Measurements from ENCODE around the gene DNAJC6.

The DNAJC6 gene

DNA sequence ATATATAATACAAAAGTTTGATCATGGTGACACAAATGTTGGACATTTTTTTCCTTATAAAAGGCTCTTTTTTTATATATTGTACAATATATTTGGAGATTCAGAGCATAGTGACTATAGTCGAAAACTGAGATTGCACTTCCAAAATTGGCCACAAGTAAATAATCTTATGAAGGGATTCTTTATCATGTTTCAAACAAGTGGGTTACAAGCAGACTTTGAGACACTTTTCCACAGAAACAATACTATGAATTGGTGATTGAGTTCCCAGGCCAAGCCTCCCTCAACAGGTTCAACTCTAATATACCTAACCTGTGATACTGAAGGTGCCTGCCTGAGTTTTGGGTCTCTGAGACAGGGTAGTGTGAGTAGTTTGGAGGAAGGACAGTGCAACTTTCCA, 124.9 kb downstream of the DNAJC6 start:
- in situ Hi-C loops (cut with MboI; ENCODE audit: low sequenced_read_pairs, unreplicated experiment): no loop called here
- TF ChIP-seq, protein P1, sequence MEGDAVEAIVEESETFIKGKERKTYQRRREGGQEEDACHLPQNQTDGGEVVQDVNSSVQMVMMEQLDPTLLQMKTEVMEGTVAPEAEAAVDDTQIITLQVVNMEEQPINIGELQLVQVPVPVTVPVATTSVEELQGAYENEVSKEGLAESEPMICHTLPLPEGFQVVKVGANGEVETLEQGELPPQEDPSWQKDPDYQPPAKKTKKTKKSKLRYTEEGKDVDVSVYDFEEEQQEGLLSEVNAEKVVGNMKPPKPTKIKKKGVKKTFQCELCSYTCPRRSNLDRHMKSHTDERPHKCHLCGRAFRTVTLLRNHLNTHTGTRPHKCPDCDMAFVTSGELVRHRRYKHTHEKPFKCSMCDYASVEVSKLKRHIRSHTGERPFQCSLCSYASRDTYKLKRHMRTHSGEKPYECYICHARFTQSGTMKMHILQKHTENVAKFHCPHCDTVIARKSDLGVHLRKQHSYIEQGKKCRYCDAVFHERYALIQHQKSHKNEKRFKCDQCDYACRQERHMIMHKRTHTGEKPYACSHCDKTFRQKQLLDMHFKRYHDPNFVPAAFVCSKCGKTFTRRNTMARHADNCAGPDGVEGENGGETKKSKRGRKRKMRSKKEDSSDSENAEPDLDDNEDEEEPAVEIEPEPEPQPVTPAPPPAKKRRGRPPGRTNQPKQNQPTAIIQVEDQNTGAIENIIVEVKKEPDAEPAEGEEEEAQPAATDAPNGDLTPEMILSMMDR (IDR thresholded peaks at IDR 0.05; ENCODE audit: borderline replicate concordance, control extremely low read depth, extremely low read depth, insufficient read depth, missing control alignments): no peak
- no peak for DNase-seq (ENCODE audit: low spot score)

GRCh38 chr1:65434760-65435159, 125.4 kb downstream of the DNAJC6 start:
- in situ Hi-C loops (cut with MboI; ENCODE audit: low sequenced_read_pairs, unreplicated experiment): no loop called here
- TF ChIP-seq, protein P1 (IDR thresholded peaks at IDR 0.05; ENCODE audit: borderline replicate concordance, control extremely low read depth, extremely low read depth, insufficient read depth, missing control alignments): no peak
- DNase-seq (ENCODE audit: low spot score): no peak

GRCh38 chr1:65435987-65436386, 126.6 kb downstream of the DNAJC6 start:
- TF ChIP-seq, protein P1 (IDR thresholded peaks at IDR 0.05; ENCODE audit: borderline replicate concordance, control extremely low read depth, extremely low read depth, insufficient read depth, missing control alignments): no peak
- no peak for DNase-seq (ENCODE audit: low spot score)
- in situ Hi-C loops (cut with MboI; ENCODE audit: low sequenced_read_pairs, unreplicated experiment): no loop called here

DNA sequence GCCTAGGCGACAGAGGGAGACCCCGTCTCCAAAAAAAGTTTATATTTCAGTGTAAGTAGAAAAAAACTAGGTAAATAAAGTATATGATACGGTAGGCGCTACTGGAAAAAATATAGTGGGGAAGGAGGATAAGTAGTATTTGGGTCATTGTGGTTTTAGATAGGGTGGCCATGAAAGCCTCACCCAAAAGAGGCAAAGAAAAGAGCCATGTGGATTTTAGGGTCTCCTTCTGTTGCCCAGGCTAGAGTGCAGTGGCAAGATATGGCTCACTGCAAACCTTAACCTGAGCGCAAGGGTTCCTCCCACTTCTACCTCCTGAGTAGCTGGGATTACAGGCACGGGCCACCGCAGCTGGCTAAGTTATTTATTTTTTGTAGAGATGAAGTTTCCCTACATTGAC, 128.3 kb downstream of the DNAJC6 start:
- in situ Hi-C loops (cut with MboI; ENCODE audit: low sequenced_read_pairs, unreplicated experiment): no loop called here
- TF ChIP-seq, protein P1 (IDR thresholded peaks at IDR 0.05; ENCODE audit: borderline replicate concordance, control extremely low read depth, extremely low read depth, insufficient read depth, missing control alignments): no peak
- DNase-seq (ENCODE audit: low spot score): no peak

DNA sequence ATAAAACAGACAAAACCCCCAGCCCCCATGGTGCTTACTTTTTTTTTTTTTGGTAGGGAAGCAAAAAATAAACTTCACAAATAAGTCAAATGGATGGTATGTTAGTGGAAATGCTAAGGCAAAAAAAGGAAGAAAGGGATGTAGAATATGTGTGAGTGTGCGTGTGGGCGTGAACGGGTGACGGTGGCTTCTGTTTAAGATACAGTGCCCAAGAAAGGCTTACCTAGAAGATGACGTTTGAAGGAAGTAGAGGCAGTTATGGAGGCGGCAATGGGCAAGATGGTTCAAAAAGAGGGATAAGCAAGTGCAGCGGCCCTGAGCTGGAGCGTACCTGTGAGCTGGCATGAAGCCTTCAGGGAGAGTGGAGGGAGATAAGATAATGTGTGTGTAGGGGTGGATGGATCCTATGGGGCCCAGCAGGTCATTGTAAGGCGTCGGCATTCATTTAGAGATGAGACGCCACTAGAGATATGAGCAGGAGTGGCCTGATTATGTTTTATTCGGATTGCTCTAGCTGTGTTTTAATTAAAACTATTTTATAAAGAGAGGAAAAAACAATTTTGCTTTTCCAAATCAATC, 131.1 kb downstream of the DNAJC6 start:
- in situ Hi-C loops (cut with MboI; ENCODE audit: low sequenced_read_pairs, unreplicated experiment): no loop called here
- TF ChIP-seq, protein P1 (IDR thresholded peaks at IDR 0.05; ENCODE audit: borderline replicate concordance, control extremely low read depth, extremely low read depth, insufficient read depth, missing control alignments): no peak
- no peak for DNase-seq (ENCODE audit: low spot score)

DNA sequence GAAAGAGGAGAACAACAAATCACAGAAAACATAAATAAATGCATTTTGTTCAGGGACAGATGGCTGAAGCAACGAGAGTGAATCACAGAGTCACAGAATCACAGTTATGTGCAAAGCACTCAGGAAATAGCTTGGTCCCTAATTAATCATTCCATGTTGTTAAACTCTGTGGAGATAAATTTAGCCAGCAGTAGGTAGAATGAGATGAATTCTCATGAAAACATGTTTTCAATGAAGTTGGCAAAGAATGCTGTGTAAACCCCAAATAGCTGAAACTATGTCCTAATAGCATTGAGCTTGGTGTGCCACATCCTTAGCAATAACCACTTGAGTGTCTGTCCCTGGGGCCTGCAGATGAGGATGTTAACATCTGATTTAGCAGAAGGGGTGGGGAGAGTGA, 131.6 kb downstream of the DNAJC6 start:
- in situ Hi-C loops (cut with MboI; ENCODE audit: low sequenced_read_pairs, unreplicated experiment): no loop called here
- no peak for DNase-seq (ENCODE audit: low spot score)
- TF ChIP-seq, protein P1 (IDR thresholded peaks at IDR 0.05; ENCODE audit: borderline replicate concordance, control extremely low read depth, extremely low read depth, insufficient read depth, missing control alignments): no peak
